Measurements from ENCODE around the gene PIR.

The PIR gene

DNA sequence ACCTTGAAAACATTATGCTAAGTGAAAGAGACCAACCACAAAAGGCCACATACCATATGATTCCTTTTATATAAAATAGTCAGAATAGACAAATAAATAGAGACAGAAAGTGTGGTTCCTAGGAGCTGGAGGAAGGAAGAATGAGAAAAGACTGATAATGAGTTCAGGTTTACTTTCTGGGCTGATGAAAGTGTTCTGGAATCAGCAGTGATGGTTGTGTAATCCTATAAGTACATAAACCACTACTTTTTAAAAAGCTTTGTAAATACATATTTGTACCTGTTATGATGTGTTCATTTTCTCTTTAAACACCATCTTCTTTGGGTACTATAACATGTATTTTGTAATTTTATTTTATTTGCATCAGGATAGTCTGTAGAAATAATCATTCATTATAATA, 20.6 kb downstream of the PIR start:
- no peak for TF ChIP-seq CTCF (conservative IDR thresholded peaks at IDR 0.05; ENCODE audit: low read depth, low read length)
- H3K4me3 ChIP-seq (ENCODE audit: low read length): no peak overlapping the region
- no peak for DNase-seq (ENCODE audit: low read depth)

DNA sequence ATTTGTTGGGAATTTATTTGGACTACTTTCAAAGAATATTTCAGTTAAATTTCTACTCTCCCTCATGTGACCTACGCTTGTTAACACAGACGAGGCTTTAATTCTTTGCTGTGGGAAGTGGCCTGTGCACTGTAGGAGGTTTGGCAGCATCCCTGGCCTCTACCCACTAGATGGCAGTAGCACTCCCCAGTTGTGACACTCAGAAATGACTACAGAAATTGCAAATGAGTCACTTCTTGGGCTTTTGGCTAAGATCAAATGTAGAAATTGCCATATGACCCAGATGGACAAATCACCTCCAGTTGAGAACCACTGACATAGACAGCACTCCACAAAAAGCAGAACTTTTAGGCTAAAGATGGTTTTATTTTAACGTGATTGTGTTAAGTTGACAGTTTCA, 22.1 kb downstream of the PIR start:
- H3K4me3 ChIP-seq (ENCODE audit: low read length): no peak overlapping the region
- TF ChIP-seq CTCF (conservative IDR thresholded peaks at IDR 0.05; ENCODE audit: low read depth, low read length): peak; percentile 91
- DNase-seq (ENCODE audit: low read depth): peak; percentile 35

DNA sequence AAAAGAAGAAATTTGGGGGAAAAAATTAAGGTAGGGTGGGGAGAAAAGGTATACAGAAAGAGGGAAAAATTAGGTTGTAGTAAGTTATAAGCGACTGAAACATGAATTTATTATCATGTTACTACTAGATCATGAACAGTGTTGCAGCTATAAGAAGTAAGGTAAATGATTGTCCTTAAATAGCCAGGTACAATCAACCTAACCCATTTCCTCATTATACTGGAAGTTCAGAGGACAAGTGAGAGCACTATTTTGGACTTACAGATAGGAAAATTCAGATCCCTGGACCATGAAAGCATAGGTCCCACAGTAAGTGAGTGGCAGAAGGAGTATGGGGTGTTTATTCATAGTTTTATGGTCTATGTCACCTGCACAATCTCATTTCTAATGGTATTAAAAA, 23.5 kb downstream of the PIR start:
- no peak for DNase-seq (ENCODE audit: low read depth)
- no peak for TF ChIP-seq CTCF (conservative IDR thresholded peaks at IDR 0.05; ENCODE audit: low read depth, low read length)
- H3K4me3 ChIP-seq (ENCODE audit: low read length): no peak overlapping the region

DNA sequence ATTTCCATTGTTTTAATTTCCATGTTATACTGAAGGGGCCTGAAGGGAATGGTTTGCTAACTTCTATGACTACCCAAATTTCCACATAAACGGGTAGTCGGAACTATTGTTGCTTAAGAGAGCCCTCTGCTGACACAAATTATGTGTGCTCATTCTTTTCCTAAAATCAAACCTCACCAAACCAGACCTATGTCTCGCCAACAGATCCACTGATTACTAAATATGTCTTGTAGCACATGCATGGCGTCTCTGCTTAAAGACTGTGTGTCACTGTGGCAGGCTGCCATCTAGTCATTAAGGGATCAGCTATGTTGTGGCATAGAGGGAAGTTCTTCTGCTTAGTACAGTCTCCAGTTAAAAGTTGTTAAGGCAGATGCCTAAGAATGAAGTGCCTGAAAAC, 25.1 kb downstream of the PIR start:
- peak; percentile 20 for DNase-seq (ENCODE audit: low read depth)
- TF ChIP-seq CTCF (conservative IDR thresholded peaks at IDR 0.05; ENCODE audit: low read depth, low read length): peak; percentile 49
- no peak overlapping the region for H3K4me3 ChIP-seq (ENCODE audit: low read length)

GRCh38 chrX:15465896-15466651, 27.1 kb downstream of the PIR start:
- no peak for DNase-seq (ENCODE audit: low read depth)
- no peak overlapping the region for H3K4me3 ChIP-seq (ENCODE audit: low read length)
- peak; percentile 17 for TF ChIP-seq CTCF (conservative IDR thresholded peaks at IDR 0.05; ENCODE audit: low read depth, low read length)

GRCh38 chrX:15465347-15465746, 27.8 kb downstream of the PIR start:
- H3K4me3 ChIP-seq (ENCODE audit: low read length): no peak overlapping the region
- no peak for TF ChIP-seq CTCF (conservative IDR thresholded peaks at IDR 0.05; ENCODE audit: low read depth, low read length)
- no peak for DNase-seq (ENCODE audit: low read depth)

DNA sequence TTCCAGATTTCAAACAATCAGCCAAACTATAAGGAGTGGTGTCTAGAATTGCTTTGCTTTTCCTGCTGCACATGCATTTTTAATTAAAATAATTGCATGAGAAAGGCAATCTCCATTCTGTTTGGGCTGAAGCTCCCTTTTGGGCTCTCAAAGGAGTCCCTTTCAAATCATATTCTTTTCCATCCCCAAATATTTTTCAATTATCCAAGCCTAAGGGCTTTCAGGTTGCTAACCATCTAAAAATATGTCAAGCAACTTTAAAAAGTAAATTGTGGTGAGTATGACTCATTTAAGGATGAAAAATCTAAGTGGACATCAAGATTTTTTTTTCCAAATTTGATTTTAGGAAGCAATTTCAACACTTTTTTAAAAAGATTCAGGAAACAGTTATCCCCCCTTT, 28.4 kb downstream of the PIR start:
- DNase-seq (ENCODE audit: low read depth): no peak
- no peak for TF ChIP-seq CTCF (conservative IDR thresholded peaks at IDR 0.05; ENCODE audit: low read depth, low read length)
- H3K4me3 ChIP-seq (ENCODE audit: low read length): no peak overlapping the region
